Measurements from ENCODE around the gene TMEM255B.

The TMEM255B gene

GRCh38 chr13:113808058-113808834, 49.2 kb downstream of the TMEM255B start:
- TF ChIP-seq ZNF70 (CRISPR knock-in tag; IDR thresholded peaks at IDR 0.05) (no peak), OSR1 (CRISPR knock-in tag; IDR thresholded peaks at IDR 0.05) (no peak), TSHZ2 (CRISPR knock-in tag; IDR thresholded peaks at IDR 0.05) (no peak), ARNTL (CRISPR knock-in tag; IDR thresholded peaks at IDR 0.05; ENCODE audit: borderline replicate concordance, low read depth) (no peak), PPARA (CRISPR knock-in tag; IDR thresholded peaks at IDR 0.05; ENCODE audit: borderline replicate concordance) (no peak), BACH2 (CRISPR knock-in tag; IDR thresholded peaks at IDR 0.05; ENCODE audit: borderline replicate concordance) (no peak), ZNF8 (CRISPR knock-in tag; IDR thresholded peaks at IDR 0.05) (no peak), ZFP30 (CRISPR knock-in tag; IDR thresholded peaks at IDR 0.05) (no peak), ISL1 (CRISPR knock-in tag; IDR thresholded peaks at IDR 0.05) (no peak), SNAI2 (CRISPR knock-in tag; IDR thresholded peaks at IDR 0.05) (no peak), TOX (CRISPR knock-in tag; IDR thresholded peaks at IDR 0.05; ENCODE audit: borderline replicate concordance) (no peak), ZC3H10 (CRISPR knock-in tag; IDR thresholded peaks at IDR 0.05) (no peak)
- TF ChIP-seq, protein P1, sequence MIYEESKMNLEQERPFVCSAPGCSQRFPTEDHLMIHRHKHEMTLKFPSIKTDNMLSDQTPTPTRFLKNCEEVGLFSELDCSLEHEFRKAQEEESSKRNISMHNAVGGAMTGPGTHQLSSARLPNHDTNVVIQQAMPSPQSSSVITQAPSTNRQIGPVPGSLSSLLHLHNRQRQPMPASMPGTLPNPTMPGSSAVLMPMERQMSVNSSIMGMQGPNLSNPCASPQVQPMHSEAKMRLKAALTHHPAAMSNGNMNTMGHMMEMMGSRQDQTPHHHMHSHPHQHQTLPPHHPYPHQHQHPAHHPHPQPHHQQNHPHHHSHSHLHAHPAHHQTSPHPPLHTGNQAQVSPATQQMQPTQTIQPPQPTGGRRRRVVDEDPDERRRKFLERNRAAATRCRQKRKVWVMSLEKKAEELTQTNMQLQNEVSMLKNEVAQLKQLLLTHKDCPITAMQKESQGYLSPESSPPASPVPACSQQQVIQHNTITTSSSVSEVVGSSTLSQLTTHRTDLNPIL (CRISPR knock-in tag; IDR thresholded peaks at IDR 0.05; ENCODE audit: low read depth) = no peak
- TF ChIP-seq, protein P2, sequence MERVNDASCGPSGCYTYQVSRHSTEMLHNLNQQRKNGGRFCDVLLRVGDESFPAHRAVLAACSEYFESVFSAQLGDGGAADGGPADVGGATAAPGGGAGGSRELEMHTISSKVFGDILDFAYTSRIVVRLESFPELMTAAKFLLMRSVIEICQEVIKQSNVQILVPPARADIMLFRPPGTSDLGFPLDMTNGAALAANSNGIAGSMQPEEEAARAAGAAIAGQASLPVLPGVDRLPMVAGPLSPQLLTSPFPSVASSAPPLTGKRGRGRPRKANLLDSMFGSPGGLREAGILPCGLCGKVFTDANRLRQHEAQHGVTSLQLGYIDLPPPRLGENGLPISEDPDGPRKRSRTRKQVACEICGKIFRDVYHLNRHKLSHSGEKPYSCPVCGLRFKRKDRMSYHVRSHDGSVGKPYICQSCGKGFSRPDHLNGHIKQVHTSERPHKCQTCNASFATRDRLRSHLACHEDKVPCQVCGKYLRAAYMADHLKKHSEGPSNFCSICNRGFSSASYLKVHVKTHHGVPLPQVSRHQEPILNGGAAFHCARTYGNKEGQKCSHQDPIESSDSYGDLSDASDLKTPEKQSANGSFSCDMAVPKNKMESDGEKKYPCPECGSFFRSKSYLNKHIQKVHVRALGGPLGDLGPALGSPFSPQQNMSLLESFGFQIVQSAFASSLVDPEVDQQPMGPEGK (CRISPR knock-in tag; IDR thresholded peaks at IDR 0.05; ENCODE audit: borderline replicate concordance) = no peak
- TF ChIP-seq, protein P3, sequence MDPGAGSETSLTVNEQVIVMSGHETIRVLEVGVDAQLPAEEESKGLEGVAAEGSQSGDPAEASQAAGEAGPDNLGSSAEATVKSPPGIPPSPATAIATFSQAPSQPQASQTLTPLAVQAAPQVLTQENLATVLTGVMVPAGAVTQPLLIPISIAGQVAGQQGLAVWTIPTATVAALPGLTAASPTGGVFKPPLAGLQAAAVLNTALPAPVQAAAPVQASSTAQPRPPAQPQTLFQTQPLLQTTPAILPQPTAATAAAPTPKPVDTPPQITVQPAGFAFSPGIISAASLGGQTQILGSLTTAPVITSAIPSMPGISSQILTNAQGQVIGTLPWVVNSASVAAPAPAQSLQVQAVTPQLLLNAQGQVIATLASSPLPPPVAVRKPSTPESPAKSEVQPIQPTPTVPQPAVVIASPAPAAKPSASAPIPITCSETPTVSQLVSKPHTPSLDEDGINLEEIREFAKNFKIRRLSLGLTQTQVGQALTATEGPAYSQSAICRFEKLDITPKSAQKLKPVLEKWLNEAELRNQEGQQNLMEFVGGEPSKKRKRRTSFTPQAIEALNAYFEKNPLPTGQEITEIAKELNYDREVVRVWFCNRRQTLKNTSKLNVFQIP (CRISPR knock-in tag; IDR thresholded peaks at IDR 0.05; ENCODE audit: borderline replicate concordance, low read depth) = no peak
- ATAC-seq = no peak

DNA sequence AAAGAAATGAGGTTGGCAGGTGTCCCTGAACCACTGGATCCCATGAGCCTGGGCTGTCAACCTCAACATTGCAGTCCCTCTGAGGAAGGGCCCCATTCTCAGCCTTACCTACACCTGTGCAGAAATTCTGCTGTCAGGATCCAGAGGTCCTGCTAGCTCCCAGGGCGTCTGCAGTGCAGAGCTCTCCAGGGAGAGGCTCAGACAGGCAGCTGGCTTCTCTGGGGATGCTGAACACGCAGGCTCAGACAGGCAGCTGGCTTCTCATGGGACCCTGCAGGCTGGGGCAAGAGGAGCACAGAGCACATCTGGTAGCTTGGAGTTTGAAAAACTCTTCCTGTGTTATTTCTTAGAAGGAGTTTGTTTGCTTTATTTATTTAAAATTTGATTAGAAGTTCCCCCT, 50.9 kb downstream of the TMEM255B start:
- no peak for ATAC-seq
- TF ChIP-seq GLIS3 (CRISPR knock-in tag; IDR thresholded peaks at IDR 0.05) = no peak
- TF ChIP-seq, protein P2 (CRISPR knock-in tag; IDR thresholded peaks at IDR 0.05; ENCODE audit: borderline replicate concordance) = no peak
- no peak for TF ChIP-seq OSR1 (CRISPR knock-in tag; IDR thresholded peaks at IDR 0.05)
- TF ChIP-seq, protein P4, sequence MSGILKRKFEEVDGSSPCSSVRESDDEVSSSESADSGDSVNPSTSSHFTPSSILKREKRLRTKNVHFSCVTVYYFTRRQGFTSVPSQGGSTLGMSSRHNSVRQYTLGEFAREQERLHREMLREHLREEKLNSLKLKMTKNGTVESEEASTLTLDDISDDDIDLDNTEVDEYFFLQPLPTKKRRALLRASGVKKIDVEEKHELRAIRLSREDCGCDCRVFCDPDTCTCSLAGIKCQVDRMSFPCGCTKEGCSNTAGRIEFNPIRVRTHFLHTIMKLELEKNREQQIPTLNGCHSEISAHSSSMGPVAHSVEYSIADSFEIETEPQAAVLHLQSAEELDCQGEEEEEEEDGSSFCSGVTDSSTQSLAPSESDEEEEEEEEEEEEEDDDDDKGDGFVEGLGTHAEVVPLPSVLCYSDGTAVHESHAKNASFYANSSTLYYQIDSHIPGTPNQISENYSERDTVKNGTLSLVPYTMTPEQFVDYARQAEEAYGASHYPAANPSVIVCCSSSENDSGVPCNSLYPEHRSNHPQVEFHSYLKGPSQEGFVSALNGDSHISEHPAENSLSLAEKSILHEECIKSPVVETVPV (CRISPR knock-in tag; IDR thresholded peaks at IDR 0.05) = no peak
- no peak for TF ChIP-seq TCF4 (CRISPR knock-in tag; IDR thresholded peaks at IDR 0.05; ENCODE audit: borderline replicate concordance)
- TF ChIP-seq ZFP30 (CRISPR knock-in tag; IDR thresholded peaks at IDR 0.05) = no peak
- TF ChIP-seq, protein P1 (CRISPR knock-in tag; IDR thresholded peaks at IDR 0.05; ENCODE audit: low read depth) = no peak
- TF ChIP-seq ARNTL (CRISPR knock-in tag; IDR thresholded peaks at IDR 0.05; ENCODE audit: borderline replicate concordance, low read depth) = no peak
- no peak for TF ChIP-seq SNAI2 (CRISPR knock-in tag; IDR thresholded peaks at IDR 0.05)
- no peak for TF ChIP-seq ZNF70 (CRISPR knock-in tag; IDR thresholded peaks at IDR 0.05)
- TF ChIP-seq ZNF565 (CRISPR knock-in tag; conservative IDR thresholded peaks at IDR 0.05; ENCODE audit: low read depth) = no peak
- no peak for TF ChIP-seq BACH2 (CRISPR knock-in tag; IDR thresholded peaks at IDR 0.05; ENCODE audit: borderline replicate concordance)
- TF ChIP-seq RARB (CRISPR knock-in tag; IDR thresholded peaks at IDR 0.05) = no peak
- no peak for TF ChIP-seq ESRRG (CRISPR knock-in tag; IDR thresholded peaks at IDR 0.05)
- no peak for TF ChIP-seq PPARA (CRISPR knock-in tag; IDR thresholded peaks at IDR 0.05; ENCODE audit: borderline replicate concordance)
